HepG2 (cell line): ENCODE results near the gene KIF26B. TPM values are rescaled to one million over a fixed set of nuclear protein-coding genes. Genes with fewer than 3 reads are reported as not detected.

Experiments
- ATAC-seq: fragments of 200-7000 bp; cut with Tn5 transposase; 3 replicates; pipeline ENCODE4 v1.9.1; 2020; ENCODE audit warnings: mild to moderate bottlenecking, moderate library complexity
- BruUV-seq: library from RNA; stranded (reverse); fragments of 400-500 nt; replicated peaks from 2 replicates; lab custom pipeline; 2021; lab: Mats Ljungman, UMichigan
- CTCF ChIA-PET: fragments of 300-600 bp; formaldehyde crosslinking; extraction: SDS; loops from one replicate; lab custom pipeline; 2021; ENCODE audit warnings: low total read pairs, inconsistent platforms, low intra/inter-chr PET ratio; lab: Yijun Ruan, JAX
- POLR2A ChIA-PET: fragments of 350-600 bp; sonication (Branson Sonifier 250); formaldehyde crosslinking; loops from one replicate; lab custom pipeline; 2020; ENCODE audit warnings: antibody characterized with exemption, inconsistent platforms; lab: Yijun Ruan, JAX
- DNase-seq: peaks from one replicate; pipeline ENCODE4 v3.0.0-alpha.2; 2015; ENCODE audit warnings: low spot score
- FAIRE-seq: peaks from 3 replicates; lab custom pipeline; 2011; peaks lifted over from hg19 to GRCh38; lab: Jason Lieb, UNC
- H2AFZ ChIP-seq: one replicate; pipeline ENCODE4 v1.6.1; 2011; ENCODE audit warnings: low read length, inconsistent platforms
- H3K27ac ChIP-seq: fragments of 300-600 bp; 3 replicates; pipeline ENCODE4 v1.8.0; 2011; ENCODE audit warnings: mixed run types, mild to moderate bottlenecking, mixed read lengths, low read length, inconsistent platforms; ENCODE audit not compliant: insufficient read depth; ENCODE audit errors: extremely low read length
- H3K27me3 ChIP-seq, 2 experiments: fragments of 200-600 bp in 1 of 2; 2 replicates in 1 of 2; 3 replicates in 1 of 2; pipeline versions ENCODE4 v1.6.0 to v1.8.0; 2011; ENCODE audit warnings: low read length in 2 of 2, mild to moderate bottlenecking in 2 of 2, moderate library complexity in 2 of 2, inconsistent platforms in 1 of 2; ENCODE audit not compliant: insufficient read depth in 2 of 2, control insufficient read depth in 1 of 2
- H3K36me3 ChIP-seq, 2 experiments: fragments of 200-600 bp in 1 of 2; replicated peaks in 1 of 2; 2 replicates in 1 of 2; 3 replicates in 1 of 2; pipeline versions ENCODE4 v1.5.1 to v1.8.0; 2011; ENCODE audit warnings: low read length in 2 of 2, inconsistent platforms in 1 of 2; ENCODE audit not compliant: insufficient read depth in 2 of 2, control insufficient read depth in 1 of 2
- H3K4me1 ChIP-seq: 2 replicates; pipeline ENCODE4 v1.5.1; 2012; ENCODE audit warnings: low read length, inconsistent platforms; ENCODE audit not compliant: insufficient read depth
- H3K4me2 ChIP-seq: 2 replicates; pipeline ENCODE4 v1.6.0; 2011; ENCODE audit warnings: low read depth, low read length, inconsistent platforms
- H3K4me3 ChIP-seq, 3 experiments: fragments of 200-600 bp in 1 of 3; sonication (generic), shearing (Covaris generic) in 1 of 3; replicated peaks in 1 of 3; 2 replicates each; pipeline ENCODE4 v1.5.1; 2011 to 2016; ENCODE audit warnings: low read length in 3 of 3, inconsistent platforms in 2 of 3, low read depth in 2 of 3, mild to moderate bottlenecking in 2 of 3, control low read depth in 1 of 3, mixed read lengths in 1 of 3; ENCODE audit not compliant: insufficient read depth in 1 of 3
- H3K79me2 ChIP-seq: one replicate; pipeline ENCODE4 v1.6.1; 2011; ENCODE audit warnings: low read length, inconsistent platforms; ENCODE audit not compliant: insufficient read depth
- H3K9ac ChIP-seq: 2 replicates; pipeline ENCODE4 v1.6.0; 2011; ENCODE audit warnings: mild to moderate bottlenecking, low read depth, low read length, inconsistent platforms; ENCODE audit not compliant: insufficient read depth
- H3K9me3 ChIP-seq: 2 replicates; pipeline ENCODE4 v1.5.1; 2012; ENCODE audit warnings: mild to moderate bottlenecking, low read length
- H4K20me1 ChIP-seq: 2 replicates; pipeline ENCODE4 v1.6.0; 2011; ENCODE audit warnings: inconsistent platforms, mild to moderate bottlenecking, low read length, moderate library complexity; ENCODE audit not compliant: insufficient read depth
- ARHGAP35 ChIP-seq: sonication (generic); formaldehyde crosslinking; IDR thresholded peaks from 2 replicates; pipeline ENCODE4 v1.9.0; 2022; ENCODE audit warnings: mild to moderate bottlenecking, inconsistent platforms, moderate library complexity, missing genetic modification reagents, borderline replicate concordance
- CBX5 ChIP-seq: sonication (generic); formaldehyde crosslinking; IDR thresholded peaks from 2 replicates; pipeline ENCODE4 v1.4.0; 2020; ENCODE audit warnings: missing genetic modification reagents, borderline replicate concordance
- HNRNPUL1 ChIP-seq: fragments of 200-400 bp; formaldehyde crosslinking; IDR thresholded peaks from 2 replicates; pipeline ENCODE4 v1.6.1; 2017; ENCODE audit warnings: low read depth, mild to moderate bottlenecking, low read length, moderate library complexity
- HOXA7 ChIP-seq: sonication (generic); formaldehyde crosslinking; IDR thresholded peaks from 2 replicates; pipeline ENCODE4 v1.8.1; 2022; ENCODE audit warnings: mild to moderate bottlenecking, missing genetic modification reagents, moderate library complexity
- MED13 ChIP-seq: sonication (generic); formaldehyde crosslinking; IDR thresholded peaks from 2 replicates; pipeline ENCODE4 v1.5.0; 2020; ENCODE audit warnings: missing genetic modification reagents
- NFYC ChIP-seq: IDR thresholded peaks from 2 replicates; pipeline ENCODE4 v1.6.1; 2016; ENCODE audit warnings: missing genetic modification reagents, missing compliant biosample characterization
- NONO ChIP-seq, 2 experiments: fragments of 450-650 bp in 1 of 2; sonication (generic) in 1 of 2; formaldehyde crosslinking in 1 of 2; IDR thresholded peaks in 1 of 2; conservative IDR thresholded peaks in 1 of 2; 2 replicates each; pipeline versions ENCODE4 v1.6.1 to v1.8.0; 2017 to 2022; ENCODE audit warnings: mild to moderate bottlenecking in 1 of 2, missing genetic modification reagents in 1 of 2, moderate library complexity in 1 of 2
- PCBP2 ChIP-seq: fragments of 200-400 bp; formaldehyde crosslinking; optimal IDR thresholded peaks from 2 replicates; pipeline ENCODE3; 2018; ENCODE audit warnings: low read length, low read depth; ENCODE audit not compliant: poor library complexity, severe bottlenecking
- PHF20 ChIP-seq: sonication (generic); formaldehyde crosslinking; IDR thresholded peaks from 2 replicates; pipeline ENCODE4 v1.5.0; 2020; ENCODE audit warnings: mild to moderate bottlenecking, missing genetic modification reagents
- SP1 ChIP-seq, 2 experiments: fragments of 450-650 bp in 1 of 2; sonication (generic) in 1 of 2; formaldehyde crosslinking in 1 of 2; IDR thresholded peaks; 2 replicates each; pipeline versions ENCODE4 v1.4.0 to v1.6.1; 2016 to 2020; ENCODE audit warnings: missing genetic modification reagents in 1 of 2
- ZNF432 ChIP-seq: sonication (generic); formaldehyde crosslinking; IDR thresholded peaks from 2 replicates; pipeline ENCODE4 v1.5.0; 2020; ENCODE audit warnings: missing genetic modification reagents, mild to moderate bottlenecking, borderline replicate concordance
- ZNF746 ChIP-seq: sonication (generic); formaldehyde crosslinking; IDR thresholded peaks from 2 replicates; pipeline ENCODE4 v1.8.0; 2022; ENCODE audit warnings: mild to moderate bottlenecking, missing genetic modification reagents
- whole genome bisulfite sequencing: methylation state at CpG from one replicate; pipeline ENCODE4 v1.1.6; 2017; ENCODE audit warnings: low lambda C conversion rate; 5-methylcytosine and 5-hydroxymethylcytosine counted together
- in situ Hi-C: cut with HindIII; loops from 2 replicates; pipeline ENCODE4 v1.10.0; 2017; ENCODE audit warnings: low pct_unique_long_range_greater_than_20kb; ENCODE audit not compliant: extremely low pct_ligation_motif_present
- intact Hi-C: fragments of 100-400 bp; cut with micrococcal nuclease; formaldehyde crosslinking; loops from one replicate; pipeline ENCODE4 v1.10.0; 2022; ENCODE audit not compliant: unreplicated experiment
- polyA plus RNA-seq, 8 experiments: library from polyadenylated mRNA; depleted of rRNA in 3 of 8; stranded (reverse) in 7 of 8; unstranded in 1 of 8; fragments of >200 nt; fragmentation: Illumina TruSeq in 4 of 8; extraction: Trizol in 4 of 8; gene quantifications; 2 replicates each; pipeline versions ENCODE4 v1.2.1 to v1.2.3, GENCODE V29; 2011 to 2016; ENCODE audit warnings: low read depth in 4 of 8, missing spikeins in 1 of 8, mixed read lengths in 1 of 8; ENCODE audit not compliant: insufficient read depth in 1 of 8
- total RNA-seq, 5 experiments: library from RNA; depleted of rRNA; stranded (reverse); fragments of >200 nt; fragmentation: Illumina TruSeq; extraction: Trizol; gene quantifications; 2 replicates each; pipeline ENCODE4 v1.2.3, GENCODE V29; 2016; ENCODE audit warnings: low read depth in 1 of 5
- TF ChIP-seq, protein P1 (sequence below): sonication (generic); formaldehyde crosslinking; IDR thresholded peaks from 2 replicates; pipeline ENCODE4 v1.5.0; 2020; ENCODE audit warnings: missing genetic modification reagents

The KIF26B gene
- total and polyA plus RNA-seq, 2 of the 13 experiments (the other 11 are each of a cell fraction or from before 2014, with no cell fraction given) = 0.08 to 0.09 TPM

DNA sequence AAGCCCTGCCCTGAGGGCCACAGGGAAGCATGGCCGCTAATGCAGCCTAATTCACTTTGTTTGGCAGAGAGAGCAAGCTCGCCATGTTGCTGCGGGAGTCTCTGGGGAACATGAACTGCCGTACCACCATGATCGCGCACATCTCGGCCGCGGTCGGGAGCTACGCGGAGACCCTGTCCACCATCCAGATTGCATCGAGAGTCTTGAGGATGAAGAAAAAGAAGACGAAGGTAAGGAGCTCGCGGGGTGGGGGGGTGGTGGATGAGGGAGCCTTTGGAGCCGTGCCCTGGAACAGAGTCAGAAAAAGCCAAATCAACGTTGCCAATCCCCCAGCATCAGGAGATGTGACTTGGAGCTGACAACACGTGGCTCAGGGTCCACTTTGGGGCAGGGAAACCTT lies 529.4 kb downstream of the KIF26B start:
- BruUV-seq = no TSS peak
- Histone ChIP-seq H3K9me3 (no peaks in the 10 kb centered on the region), H2AFZ (no peak overlapping the region), H3K27ac (no peak overlapping the region), H3K9ac (no peak overlapping the region), H3K4me1 (no peaks in the 10 kb centered on the region), H3K79me2 (no peaks in the 10 kb centered on the region), H4K20me1 (no peaks in the 10 kb centered on the region), H3K27me3 (no peaks in the 10 kb centered on the region), H3K4me3 (no peak overlapping the region), H3K4me2 (no peak overlapping the region), H3K36me3 (no peaks in the 10 kb centered on the region)
- FAIRE-seq (no peak), ATAC-seq (no peak), DNase-seq (no peak)
- ChIA-PET POLR2A (no interaction called here), CTCF (no interaction called here)
- intact Hi-C loops = no loop called here
- in situ Hi-C loops = no loop called here
- no peak for TF ChIP-seq HNRNPUL1
- no peak for TF ChIP-seq PHF20 (CRISPR knock-in tag)
- no peak for TF ChIP-seq NFYC
- 75% methylated on average over 19 of the region's 19 CpGs for whole genome bisulfite sequencing

DNA sequence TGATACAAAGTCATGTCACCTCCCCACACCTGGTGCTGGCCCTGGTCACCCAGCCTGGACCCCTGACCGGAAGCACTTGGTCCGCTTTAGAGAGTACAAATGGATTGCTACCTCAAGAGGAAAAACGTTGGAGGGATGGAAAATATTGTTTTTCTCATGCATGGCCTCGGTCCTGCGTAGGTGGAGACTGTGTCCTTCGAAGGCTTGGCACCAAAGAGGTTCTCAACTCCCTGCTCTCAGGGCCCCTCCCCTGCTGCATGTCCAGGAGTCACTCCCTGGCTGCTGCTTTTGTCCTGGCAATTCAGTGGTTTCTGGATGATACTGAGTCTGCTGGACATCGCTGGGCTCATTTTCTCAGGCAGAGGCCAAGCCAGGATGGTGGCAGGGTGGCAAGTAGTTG lies 529.8 kb downstream of the KIF26B start:
- H3K9ac ChIP-seq = no peak overlapping the region
- ChIA-PET CTCF (no interaction called here), POLR2A (no interaction called here)
- H4K20me1 ChIP-seq = no peaks in the 10 kb centered on the region
- H3K79me2 ChIP-seq = no peaks in the 10 kb centered on the region
- no peak overlapping the region for H3K4me2 ChIP-seq
- WGBS = 55% methylated on average over 4 of the region's 7 CpGs
- TF ChIP-seq ZNF432 (CRISPR knock-in tag) = no peak
- no peak for TF ChIP-seq ZNF746
- no peak for TF ChIP-seq ARHGAP35 (CRISPR knock-in tag)
- no peak for TF ChIP-seq SP1 (IDR thresholded peaks at IDR 0.05)
- no peak for TF ChIP-seq SP1 (CRISPR knock-in tag; IDR thresholded peaks at IDR 0.05)
- TF ChIP-seq, protein P1, sequence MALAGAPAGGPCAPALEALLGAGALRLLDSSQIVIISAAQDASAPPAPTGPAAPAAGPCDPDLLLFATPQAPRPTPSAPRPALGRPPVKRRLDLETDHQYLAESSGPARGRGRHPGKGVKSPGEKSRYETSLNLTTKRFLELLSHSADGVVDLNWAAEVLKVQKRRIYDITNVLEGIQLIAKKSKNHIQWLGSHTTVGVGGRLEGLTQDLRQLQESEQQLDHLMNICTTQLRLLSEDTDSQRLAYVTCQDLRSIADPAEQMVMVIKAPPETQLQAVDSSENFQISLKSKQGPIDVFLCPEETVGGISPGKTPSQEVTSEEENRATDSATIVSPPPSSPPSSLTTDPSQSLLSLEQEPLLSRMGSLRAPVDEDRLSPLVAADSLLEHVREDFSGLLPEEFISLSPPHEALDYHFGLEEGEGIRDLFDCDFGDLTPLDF (CRISPR knock-in tag) = no peak
- no peak for TF ChIP-seq PCBP2
- no peak for TF ChIP-seq CBX5 (CRISPR knock-in tag)
- no peak for TF ChIP-seq MED13
- TF ChIP-seq HOXA7 (CRISPR knock-in tag) = no peak
- no peak for TF ChIP-seq NONO (IDR thresholded peaks at IDR 0.05)
- no peak for TF ChIP-seq NONO (CRISPR knock-in tag; conservative IDR thresholded peaks at IDR 0.05)
- H3K27ac ChIP-seq = no peak overlapping the region
- H3K27me3 ChIP-seq = no peaks in the 10 kb centered on the region
- in situ Hi-C loops = no loop called here
- no peak for DNase-seq
- intact Hi-C loops = no loop called here
- no peak for FAIRE-seq
- no peaks in the 10 kb centered on the region for H3K4me1 ChIP-seq
- ATAC-seq = no peak
- BruUV-seq = no TSS peak
- H3K9me3 ChIP-seq = no peaks in the 10 kb centered on the region
- no peak overlapping the region for H2AFZ ChIP-seq
- no peak overlapping the region for H3K4me3 ChIP-seq
- no peaks in the 10 kb centered on the region for H3K36me3 ChIP-seq
